GM19193 (cell line): ENCODE data around the gene CLIC3.

Experiments used
- POLR2A ChIP-seq: IDR thresholded peaks from 4 replicates; pipeline ENCODE4 v1.6.1; 2011; ENCODE audit not compliant: insufficient read depth, insufficient read length; ENCODE audit errors: extremely low read depth

CLIC3 gene

GRCh38 chr9:136996361-136997292 is at the start of gene CLIC3:
CLIC3 (minus strand) TSS chr9:136996568; CDS start chr9:136996543, 25 bp downstream.
- no peak for TF ChIP-seq POLR2A

DNA sequence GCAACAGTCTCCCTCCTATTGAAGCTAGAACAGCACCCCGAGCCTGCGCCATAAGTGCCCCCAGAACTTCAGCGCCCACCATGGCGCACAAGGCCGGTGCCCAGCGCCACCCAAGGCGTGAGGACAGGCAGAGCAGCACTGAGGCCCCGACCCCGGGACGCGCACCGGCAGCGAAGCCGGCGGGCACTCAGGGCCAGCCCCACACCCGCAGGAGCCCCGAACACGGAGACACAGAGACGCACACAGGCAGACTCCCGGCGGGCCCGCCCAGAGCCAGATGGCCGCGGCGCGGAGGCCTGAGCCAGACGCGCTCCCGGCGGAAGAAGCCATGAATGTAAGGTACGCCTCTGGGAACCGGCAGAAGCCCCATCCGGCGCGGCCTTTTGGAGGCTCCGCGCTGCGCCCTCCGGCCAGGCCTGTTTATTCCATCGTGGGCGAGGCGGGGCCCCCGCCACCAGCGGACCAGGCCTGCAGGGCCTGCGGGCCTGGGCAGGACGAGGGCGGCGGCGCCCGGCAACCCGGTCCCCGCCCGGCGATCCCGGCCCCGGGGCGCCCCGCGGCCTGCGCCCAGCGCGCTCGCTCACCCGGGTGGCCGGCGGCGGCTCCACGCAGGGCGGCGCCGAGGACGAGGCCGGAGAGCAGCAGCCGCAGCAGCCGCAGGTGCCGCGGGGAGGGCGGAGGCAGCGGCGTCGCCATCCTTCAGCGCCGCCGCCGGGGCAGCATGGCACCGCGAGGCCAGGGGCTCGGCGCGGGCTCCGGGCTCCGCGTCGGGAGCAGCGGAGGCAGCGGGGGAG is 49.1 kb upstream of the CLIC3 start:
- no peak for TF ChIP-seq POLR2A

DNA sequence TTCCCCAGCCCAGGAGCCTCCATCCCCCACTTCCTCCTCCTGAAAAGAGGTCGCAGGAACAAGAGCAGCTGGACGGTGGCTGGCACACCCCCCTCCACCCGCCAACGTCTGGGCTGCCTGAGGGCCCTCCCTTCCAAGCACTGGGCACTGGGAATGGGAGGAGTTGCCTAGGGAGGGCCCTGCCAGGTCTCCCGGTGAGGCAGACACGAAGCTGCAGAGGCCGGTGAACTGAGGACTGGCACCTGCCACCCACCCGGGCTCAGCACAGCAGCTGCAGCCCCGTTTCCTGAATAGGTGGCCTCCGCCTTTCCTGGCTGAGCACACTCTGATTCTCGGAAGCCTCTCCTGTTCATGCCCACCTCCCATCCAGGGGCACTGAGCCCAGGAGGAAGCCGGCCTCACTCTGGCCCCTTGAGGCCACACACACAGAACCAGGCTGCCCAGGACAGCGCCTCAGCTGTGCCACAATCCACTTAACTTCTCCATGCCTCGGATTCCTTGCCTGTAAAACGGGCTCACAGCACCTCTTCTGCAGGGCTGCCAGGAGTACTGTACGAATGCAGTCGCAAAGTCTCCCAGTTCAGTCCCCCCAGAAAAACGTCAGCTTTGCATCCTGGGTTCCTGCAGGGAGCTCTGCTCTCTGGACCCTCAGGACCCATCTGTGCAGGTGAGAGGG is 48.3 kb upstream of the CLIC3 start:
- no peak for TF ChIP-seq POLR2A

- TF ChIP-seq POLR2A = no peak
These were observed 47.7 kb upstream of the CLIC3 start for GRCh38 chr9:137044037-137044436.

DNA sequence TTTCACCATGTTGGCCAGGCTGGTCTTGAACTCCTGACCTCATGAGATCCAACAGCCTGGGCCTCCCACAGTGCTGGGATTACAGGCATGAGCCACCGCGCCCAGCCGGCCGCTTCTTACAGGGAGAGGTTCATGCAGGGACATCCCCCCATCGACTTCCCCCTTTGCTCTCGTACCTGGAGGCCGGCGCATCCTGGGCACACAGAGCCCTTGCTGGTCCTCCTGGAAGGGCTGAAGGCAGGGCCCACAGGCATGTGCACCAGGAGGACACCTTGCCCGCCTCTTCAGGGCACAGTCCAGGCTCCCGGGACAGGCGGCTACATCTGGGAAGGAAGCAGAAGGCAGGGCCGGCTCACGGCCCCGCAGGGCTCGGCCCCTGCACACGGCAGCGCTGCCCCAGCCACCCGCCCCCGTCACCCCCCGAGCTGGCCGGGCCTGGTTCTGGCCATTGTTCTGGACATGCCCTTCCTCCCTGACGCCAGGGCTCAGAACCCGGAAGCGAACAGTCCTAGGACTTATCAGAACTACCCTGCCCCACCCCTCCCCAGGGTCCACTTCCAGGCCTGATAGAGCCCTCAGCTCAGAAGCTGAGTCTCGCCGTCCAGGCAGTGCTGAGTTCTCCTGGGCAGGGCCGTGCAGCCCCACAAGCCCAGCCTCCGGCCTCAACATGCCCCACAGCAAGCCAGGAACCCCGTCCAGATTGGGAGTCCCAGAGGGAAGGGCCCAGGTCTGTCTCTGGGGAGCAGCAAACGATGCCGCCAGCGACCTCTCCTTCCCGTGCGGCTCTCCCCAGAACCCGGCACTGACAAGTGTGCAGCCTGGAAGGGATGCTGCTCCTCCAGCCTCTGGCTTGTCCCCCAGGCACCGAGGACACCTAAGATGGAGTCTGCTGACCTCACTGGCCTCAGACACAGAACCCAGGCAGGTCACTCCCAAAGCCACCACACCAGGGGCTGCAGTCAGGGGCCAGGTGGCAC is 46.7 kb upstream of the CLIC3 start:
- TF ChIP-seq POLR2A = no peak

DNA sequence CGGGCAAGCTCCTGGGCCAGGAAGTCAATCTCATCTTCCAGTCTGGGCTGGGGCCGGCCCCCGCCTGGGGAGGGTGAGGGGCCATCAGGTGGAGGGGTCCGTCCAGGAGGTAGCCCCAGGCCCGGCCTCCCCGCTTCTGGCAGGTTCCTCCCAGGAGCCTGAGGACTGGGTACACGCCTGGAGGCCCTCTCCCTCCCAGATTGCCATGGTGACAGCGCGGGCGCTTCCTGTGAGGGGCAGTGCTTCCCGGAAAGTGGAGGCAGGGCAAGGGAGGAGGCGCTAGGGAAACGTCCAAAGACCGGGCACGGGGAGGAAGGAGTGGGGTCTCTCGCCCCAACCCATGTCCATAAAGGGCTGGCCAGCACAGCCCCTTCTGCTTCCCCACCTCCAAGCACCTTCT is 44.8 kb upstream of the CLIC3 start:
- no peak for TF ChIP-seq POLR2A

DNA sequence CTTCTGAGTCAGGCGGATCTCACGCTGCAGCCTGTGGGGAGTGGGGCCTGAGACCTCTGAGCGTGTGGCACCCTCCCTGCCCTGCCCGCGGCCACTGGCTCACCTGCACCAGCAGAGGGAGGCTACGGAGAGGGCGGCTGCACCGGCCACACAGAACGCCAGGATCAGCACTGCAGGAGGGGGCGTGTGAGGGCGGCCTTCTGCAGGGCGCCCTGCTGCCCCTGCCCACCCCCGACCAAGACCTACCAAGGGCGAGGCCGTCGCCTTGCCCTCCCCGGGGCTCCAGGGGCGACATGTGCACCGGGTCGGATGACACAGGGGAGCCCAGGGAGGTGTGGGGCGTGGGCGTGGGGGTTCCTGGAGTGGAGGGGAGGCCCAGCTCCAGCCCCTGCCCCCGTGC is 44.2 kb upstream of the CLIC3 start:
- TF ChIP-seq POLR2A = no peak

DNA sequence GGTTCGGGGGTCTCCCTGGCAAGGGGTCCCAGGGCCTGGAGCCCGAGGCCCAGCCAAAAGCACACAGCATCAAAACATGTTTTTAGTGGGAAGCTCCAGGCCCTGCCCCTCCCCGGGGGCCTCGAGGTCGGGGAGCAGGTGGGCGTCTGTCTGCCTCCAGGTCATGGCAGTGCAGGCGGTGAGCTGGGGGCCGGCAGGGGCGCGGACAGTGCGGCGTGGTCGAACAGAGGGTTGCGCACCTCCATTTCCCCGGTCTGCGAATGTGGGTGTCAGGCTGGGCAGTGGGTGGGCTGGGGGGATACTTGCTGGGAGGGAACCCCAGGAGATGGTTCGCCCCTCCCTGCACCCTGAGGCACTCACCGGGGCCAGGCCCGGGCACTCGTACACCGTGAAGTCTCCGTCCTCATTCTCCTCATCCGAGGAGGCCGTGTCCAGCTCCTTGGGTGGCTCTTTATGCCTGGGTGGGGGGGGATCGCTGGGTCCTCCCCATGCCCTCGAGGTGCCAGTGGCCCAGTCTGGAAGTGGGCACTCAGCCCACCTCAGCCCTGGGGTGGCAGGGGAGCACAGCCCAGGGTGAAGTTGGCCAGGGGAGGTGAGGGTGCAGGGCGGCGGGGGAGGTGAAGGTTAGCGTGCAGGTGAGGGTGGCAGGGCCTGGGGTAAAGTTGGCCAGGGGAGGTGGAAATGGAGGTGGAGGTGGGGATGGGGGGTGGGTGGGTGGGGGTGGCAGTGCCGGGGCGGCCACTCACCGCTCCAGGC is 43.4 kb upstream of the CLIC3 start:
- no peak for TF ChIP-seq POLR2A

GRCh38 chr9:137038916-137039315 is 42.5 kb upstream of the CLIC3 start:
- TF ChIP-seq POLR2A = no peak

DNA sequence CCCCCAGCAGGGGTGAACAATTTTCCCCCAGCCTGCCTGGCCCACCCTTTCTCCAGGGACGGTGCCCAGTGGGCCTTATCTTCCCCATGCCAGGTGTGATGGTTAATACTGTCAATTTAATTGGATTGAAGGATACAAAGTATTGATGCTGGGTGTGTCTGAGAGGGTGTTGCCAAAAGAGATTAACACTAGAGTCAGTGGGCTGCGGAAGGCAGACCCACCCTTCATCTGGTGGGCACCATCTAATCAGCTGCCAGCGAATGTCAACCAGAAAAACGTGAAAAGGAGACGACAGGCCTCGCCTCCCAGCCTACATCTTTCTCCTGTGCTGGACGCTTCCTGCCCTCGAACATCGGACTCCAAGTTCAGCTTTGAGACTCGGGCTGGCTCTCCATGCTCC is 41.1 kb upstream of the CLIC3 start:
- no peak for TF ChIP-seq POLR2A

- no peak for TF ChIP-seq POLR2A
These were observed 40.7 kb upstream of the CLIC3 start for GRCh38 chr9:137037035-137037434.

- TF ChIP-seq POLR2A = no peak
These were observed 39.6 kb upstream of the CLIC3 start for GRCh38 chr9:137035937-137036336.

DNA sequence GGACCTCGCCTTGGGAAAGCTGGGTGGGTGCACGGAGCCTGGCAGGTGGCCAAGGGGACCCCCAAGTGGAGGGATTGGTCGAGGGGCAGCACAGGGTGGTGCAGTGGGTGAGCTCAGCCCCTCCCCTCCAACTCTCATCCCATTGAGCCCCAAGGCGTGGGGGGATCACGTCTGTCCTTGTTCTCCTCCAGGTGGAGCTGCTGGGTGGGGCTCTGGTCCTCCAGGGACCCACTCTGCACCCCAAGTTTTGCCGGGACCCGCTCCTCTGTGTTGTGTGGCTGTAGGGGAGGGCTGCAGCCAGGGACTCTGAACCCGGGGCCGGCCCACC is 39.1 kb upstream of the CLIC3 start:
- TF ChIP-seq POLR2A = no peak

DNA sequence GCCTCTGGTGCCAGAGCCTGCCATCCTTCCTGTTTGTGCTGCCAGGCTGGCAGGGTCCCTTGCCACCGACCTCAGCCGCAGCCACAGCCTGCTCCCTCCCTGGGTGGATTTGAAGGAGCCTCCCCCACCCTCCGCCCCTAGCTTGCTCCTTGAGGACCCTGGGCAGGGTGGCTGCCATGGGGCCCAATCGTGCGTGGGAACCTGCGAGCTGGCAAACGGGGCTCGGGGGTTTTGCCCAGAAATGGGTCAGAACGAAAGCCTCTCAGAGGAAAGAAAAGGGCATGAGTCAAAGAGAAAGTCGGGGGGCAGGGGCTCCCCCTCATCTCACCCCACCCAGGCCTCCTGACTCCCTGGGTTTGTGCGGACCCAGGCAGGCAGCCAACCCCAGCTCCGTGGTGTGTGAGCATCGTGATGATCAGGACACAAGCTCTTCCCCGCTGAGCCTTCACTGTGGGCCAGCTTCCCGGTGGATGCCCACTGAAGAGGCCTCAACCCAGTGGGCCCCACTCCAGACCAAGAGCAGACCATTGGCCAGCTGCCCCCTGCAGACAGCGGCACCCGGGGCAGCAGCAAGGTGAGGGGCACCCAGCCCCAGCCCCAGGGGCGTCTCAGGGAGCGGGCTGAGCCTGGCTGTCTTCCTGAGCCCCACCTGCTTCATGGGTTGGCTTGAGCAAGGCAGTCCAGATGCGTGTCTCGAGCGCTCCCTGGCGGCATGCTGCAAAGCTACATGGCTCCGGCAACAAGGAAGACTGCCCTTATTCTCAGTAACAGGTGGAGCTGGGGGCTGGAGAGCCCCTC is 38.5 kb upstream of the CLIC3 start:
- no peak for TF ChIP-seq POLR2A
